GM10266 (cell line): ENCODE data around the gene SLC12A4.
"Not testable (repeated sequence)": the region's sequence is repeated elsewhere in the genome, so short reads cannot be mapped to it uniquely, and the experiment has no call there.

ENCODE experiments used
- DNase-seq: peaks from one replicate; pipeline ENCODE4 v3.0.0; 2012; ENCODE audit errors: extremely low spot score
- CTCF ChIP-seq: IDR thresholded peaks from 2 replicates; pipeline ENCODE4 v1.5.1; 2012; ENCODE audit warnings: mild to moderate bottlenecking, low read depth; ENCODE audit not compliant: control insufficient read depth, insufficient read depth; ENCODE audit errors: missing control alignments

Gene SLC12A4

GRCh38 chr16:67922740-67923139, 45.7 kb downstream of the SLC12A4 start:
- no peak for TF ChIP-seq CTCF
- DNase-seq, result no peak

DNA sequence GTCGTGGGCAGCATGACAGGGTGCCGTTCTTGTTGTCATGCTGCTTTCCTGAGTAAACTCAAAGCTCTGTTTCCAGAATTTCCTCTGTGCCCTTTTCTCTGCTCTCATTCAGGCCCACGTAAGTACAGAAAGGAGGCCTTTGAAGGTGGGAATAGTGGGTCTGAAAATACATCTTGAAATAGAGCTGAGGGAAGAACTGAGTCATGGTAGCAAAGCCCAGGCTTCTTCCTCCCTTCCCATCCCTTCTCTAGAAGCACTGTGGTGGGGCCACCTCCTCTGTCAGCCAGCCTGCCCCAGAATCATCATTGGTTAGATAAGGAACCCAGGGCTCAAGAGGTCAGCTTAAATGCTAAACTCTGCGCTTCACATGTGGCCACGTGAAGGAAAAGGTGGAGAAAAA, 46.2 kb downstream of the SLC12A4 start:
- DNase-seq, result no peak
- no peak for TF ChIP-seq CTCF

- no peak for TF ChIP-seq CTCF
- no peak for DNase-seq
These were observed 48.7 kb downstream of the SLC12A4 start for GRCh38 chr16:67919622-67920221.

GRCh38 chr16:67917852-67918236, 50.6 kb downstream of the SLC12A4 start:
- DNase-seq, result no peak
- no peak for TF ChIP-seq CTCF

DNA sequence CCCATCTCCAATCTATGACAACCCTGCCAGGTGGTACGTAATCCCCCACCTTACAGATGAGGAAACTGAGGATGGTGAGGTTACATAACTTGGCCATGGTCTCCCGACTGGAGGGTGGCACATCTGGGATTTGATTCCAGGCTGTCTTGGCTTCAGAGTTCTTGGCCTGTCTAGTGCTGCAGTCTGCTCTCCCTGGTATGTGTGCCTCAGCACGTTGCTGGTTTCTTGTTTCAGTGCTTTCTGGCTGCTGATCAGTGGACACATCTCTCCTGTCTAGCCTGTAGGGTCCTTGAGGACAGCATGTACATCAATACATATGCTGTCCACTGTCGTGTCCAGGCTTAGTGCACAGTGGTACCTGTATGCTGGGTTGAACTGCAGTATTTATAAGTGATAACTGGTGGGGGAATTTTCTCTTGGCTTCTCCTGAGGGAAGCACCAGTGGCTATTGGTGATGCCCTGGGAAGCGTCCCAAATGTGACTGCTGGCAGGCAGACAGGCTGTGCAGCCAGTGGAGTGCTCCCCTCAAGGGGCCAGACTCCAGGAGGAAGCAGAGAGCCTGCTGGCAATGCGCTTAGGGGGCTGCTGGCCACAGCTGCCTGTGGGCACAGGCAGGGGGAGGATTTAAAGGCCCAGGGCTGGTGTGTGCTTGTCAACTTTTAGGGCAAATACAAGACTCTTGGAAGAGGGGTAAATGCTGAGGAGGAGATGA, 51.1 kb downstream of the SLC12A4 start:
- no peak for DNase-seq
- TF ChIP-seq CTCF, result no peak

- no peak for TF ChIP-seq CTCF
- no peak for DNase-seq
These were observed 52.4 kb downstream of the SLC12A4 start for GRCh38 chr16:67915831-67916723.

- not testable (repeated sequence) for DNase-seq
These were observed 53.0 kb downstream of the SLC12A4 start for GRCh38 chr16:67915496-67915769.
